Calu3 (cell line): ENCODE measurements around the gene RWDD1. TPM values are rescaled to one million over a fixed set of nuclear protein-coding genes. Genes with fewer than 3 reads are reported as not detected.

ENCODE experiments used
- BruUV-seq: library from RNA; stranded (reverse); fragments of 400-500 nt; replicated peaks from 2 replicates; lab custom pipeline; 2021; lab: Mats Ljungman, UMichigan
- CTCF ChIA-PET: fragments of 300-600 bp; sonication (Branson Sonifier 250); formaldehyde crosslinking; loops from one replicate; lab custom pipeline; 2022; ENCODE audit warnings: antibody characterized with exemption; lab: Charles Lee
- DNase-seq: peaks from one replicate; pipeline ENCODE4 v3.0.0; 2022
- H3K27ac Mint-ChIP-seq: one replicate; pipeline ENCODE4 v1.8.0; 2022; ENCODE audit warnings: mixed read lengths; ENCODE audit not compliant: unreplicated experiment
- H3K27me3 Mint-ChIP-seq: one replicate; pipeline ENCODE4 v1.8.0; 2022; ENCODE audit warnings: mixed read lengths; ENCODE audit not compliant: unreplicated experiment
- H3K36me3 Mint-ChIP-seq: one replicate; pipeline ENCODE4 v1.8.0; 2022; ENCODE audit warnings: mild to moderate bottlenecking, moderate library complexity, mixed read lengths; ENCODE audit not compliant: insufficient read depth, unreplicated experiment
- H3K4me1 Mint-ChIP-seq: one replicate; pipeline ENCODE4 v1.8.0; 2022; ENCODE audit warnings: mild to moderate bottlenecking, low read depth, mixed read lengths; ENCODE audit not compliant: unreplicated experiment
- H3K4me3 Mint-ChIP-seq: one replicate; pipeline ENCODE4 v1.8.0; 2022; ENCODE audit warnings: mild to moderate bottlenecking, low read depth, moderate library complexity, mixed read lengths; ENCODE audit not compliant: unreplicated experiment
- H3K9me3 Mint-ChIP-seq: one replicate; pipeline ENCODE4 v1.8.0; 2022; ENCODE audit warnings: low read depth, mixed read lengths; ENCODE audit not compliant: unreplicated experiment
- CTCF ChIP-seq: fragments of 200-600 bp; IDR thresholded peaks from one replicate; pipeline ENCODE4 v1.8.0; 2022; ENCODE audit warnings: antibody characterized with exemption; ENCODE audit not compliant: unreplicated experiment
- intact Hi-C: fragments of 100-400 bp; cut with micrococcal nuclease; formaldehyde crosslinking; loops from one replicate; pipeline ENCODE4 v1.10.0; 2022; ENCODE audit not compliant: unreplicated experiment
- total RNA-seq: library from RNA; stranded (reverse); gene quantifications from 2 replicates; pipeline ENCODE4 v1.2.3, GENCODE V29; 2022

The RWDD1 gene
- total RNA-seq, 1 experiment from 2014 or later = 29.5 TPM

DNA sequence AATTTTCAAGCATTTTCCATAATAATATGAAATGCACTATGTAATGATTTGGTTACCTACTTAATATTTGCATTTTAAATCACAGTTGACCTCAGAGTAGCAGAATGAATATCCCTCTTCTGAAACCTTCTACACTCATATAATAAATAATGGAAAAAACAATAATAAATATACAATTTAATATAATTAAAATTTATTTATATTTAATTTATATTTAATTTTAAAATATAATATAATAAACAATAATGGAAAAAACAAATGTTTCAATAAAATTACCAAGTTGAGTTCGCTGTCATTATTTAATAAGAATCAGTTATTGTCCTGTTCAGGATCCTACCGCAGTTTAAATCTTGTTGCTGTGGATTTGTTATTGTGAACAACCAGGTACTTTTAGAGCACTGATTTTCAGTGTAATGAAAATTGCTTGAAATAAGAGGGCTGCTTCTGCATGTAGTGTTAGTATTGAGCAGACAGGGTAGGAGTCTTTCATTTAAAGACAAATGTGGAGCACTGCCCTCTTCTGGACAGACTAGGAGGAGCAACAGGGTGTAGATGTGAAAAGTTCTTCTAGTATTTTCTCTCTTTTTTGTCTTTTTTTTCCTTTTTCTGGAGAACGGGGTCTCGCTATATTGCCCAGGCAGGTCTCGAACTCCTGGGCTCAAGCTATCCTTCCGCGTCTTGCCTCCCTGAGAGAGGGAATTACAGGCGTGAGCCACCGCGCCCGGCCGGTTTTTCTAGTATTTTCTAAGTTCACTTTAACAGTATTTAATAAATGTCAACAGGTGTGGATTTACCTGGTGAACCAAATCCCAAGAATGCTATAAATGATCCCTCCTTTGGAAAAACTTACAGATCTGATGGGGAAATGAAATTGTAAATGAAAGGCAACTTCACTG lies 39.4 kb upstream of the RWDD1 start:
- Mint-ChIP-seq H3K27ac (no peak overlapping the region), H3K9me3 (no peaks in the 10 kb centered on the region), H3K4me1 (peaks cover 15% of the 10 kb centered on the region), H3K27me3 (peaks cover 27% of the 10 kb centered on the region), H3K36me3 (no peaks in the 10 kb centered on the region), H3K4me3 (no peak overlapping the region)
- CTCF ChIA-PET = interaction anchor here (1.6 kb wide), 1 partner anchor 263 kb away, joined by 7 read pairs; no protein-coding TSS in a partner anchor
- intact Hi-C loops = loop anchor here (1.0 to 10.0 kb wide), 4 partner anchors 90 to 313 kb away; no protein-coding TSS in a partner anchor
- peak; percentile 47 for TF ChIP-seq CTCF
- peak; percentile 48 for DNase-seq
- BruUV-seq = no TSS peak

DNA sequence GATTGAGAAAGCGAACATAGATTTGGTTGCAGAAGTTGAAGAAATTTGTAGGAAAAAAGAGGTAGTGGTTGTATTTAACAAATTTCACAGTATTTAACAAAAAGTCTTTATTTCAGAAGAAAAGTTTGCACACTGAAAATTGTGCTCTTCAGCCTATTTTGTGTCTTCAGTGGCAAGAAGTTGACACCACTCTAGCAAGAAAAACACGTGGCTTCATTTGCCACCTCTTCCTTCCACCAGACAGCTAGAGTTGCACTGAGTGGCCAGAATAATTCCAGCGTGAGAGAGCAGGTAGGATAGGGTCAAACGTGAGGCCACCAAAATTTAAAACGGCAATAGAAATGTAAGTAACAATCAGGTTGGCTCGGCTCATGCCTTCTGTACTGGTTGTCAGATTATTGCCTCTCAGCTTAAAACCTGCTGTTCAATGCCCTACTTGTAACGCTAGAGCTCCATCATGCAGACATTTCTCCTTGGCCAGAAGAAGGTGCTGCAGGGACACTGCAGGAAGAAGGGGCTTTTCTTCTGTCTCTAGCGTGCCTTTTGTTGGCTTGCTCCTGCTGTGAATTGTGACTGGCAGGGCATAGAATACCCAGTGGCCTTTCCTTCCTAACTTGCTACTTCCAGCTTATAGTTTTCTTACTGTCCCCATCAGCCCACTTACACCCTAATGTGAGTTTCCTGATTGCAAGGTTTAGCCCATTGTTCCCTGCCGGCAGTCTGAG lies 37.9 kb upstream of the RWDD1 start:
- no peaks in the 10 kb centered on the region for H3K36me3 Mint-ChIP-seq
- H3K4me1 Mint-ChIP-seq = peaks cover 15% of the 10 kb centered on the region
- H3K27ac Mint-ChIP-seq = no peak overlapping the region
- no peaks in the 10 kb centered on the region for H3K9me3 Mint-ChIP-seq
- CTCF ChIA-PET = interaction anchor here (0.6 to 1.6 kb wide), 6 partner anchors 22 to 265 kb away, joined by 3 to 7 read pairs (median 4); partner anchors contain the start of gene CALHM5
- TF ChIP-seq CTCF = no peak
- H3K27me3 Mint-ChIP-seq = peaks cover 27% of the 10 kb centered on the region
- DNase-seq = no peak
- intact Hi-C loops = loop anchor here (5.0 to 10.0 kb wide), 3 partner anchors 91 to 311 kb away; no protein-coding TSS in a partner anchor
- no peak overlapping the region for H3K4me3 Mint-ChIP-seq
- BruUV-seq = no TSS peak

GRCh38 chr6:116535109-116535508 lies 36.2 kb upstream of the RWDD1 start:
- CTCF ChIA-PET = interaction anchor here (0.9 kb wide), 1 partner anchor 267 kb away, joined by 3 read pairs; no protein-coding TSS in a partner anchor
- no TSS peak for BruUV-seq
- H3K4me1 Mint-ChIP-seq = no peaks in the 10 kb centered on the region
- no peak for TF ChIP-seq CTCF
- H3K9me3 Mint-ChIP-seq = no peaks in the 10 kb centered on the region
- no peak overlapping the region for H3K4me3 Mint-ChIP-seq
- H3K27ac Mint-ChIP-seq = no peak overlapping the region
- intact Hi-C loops = loop anchor here (10.0 kb wide), 1 partner anchor 310 kb away; no protein-coding TSS in a partner anchor
- H3K27me3 Mint-ChIP-seq = peaks cover 16% of the 10 kb centered on the region
- DNase-seq = no peak
- no peaks in the 10 kb centered on the region for H3K36me3 Mint-ChIP-seq

DNA sequence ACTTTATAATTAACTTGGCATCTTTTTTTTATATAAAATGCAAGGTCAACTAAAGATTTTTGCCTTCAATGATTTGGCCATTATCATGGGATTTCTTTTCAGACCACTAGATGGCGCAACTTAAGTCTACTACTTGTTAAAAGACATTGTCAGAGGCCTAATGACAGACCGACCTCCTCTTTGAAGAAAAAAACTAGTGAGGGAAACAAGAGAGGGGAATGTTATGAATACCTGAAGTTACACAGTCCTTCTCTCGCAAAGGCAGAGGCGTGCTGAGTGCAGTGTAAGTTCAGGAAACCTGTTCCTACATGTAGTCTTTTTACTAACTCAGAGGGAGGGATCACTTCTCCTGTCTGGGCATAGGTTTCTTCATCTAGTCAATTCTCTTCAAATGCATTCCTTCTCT lies 35.1 kb upstream of the RWDD1 start:
- TF ChIP-seq CTCF = peak; percentile 53
- BruUV-seq = no TSS peak
- CTCF ChIA-PET = no interaction called here

More for the DNA sequence above, 35.1 kb upstream of the RWDD1 start:
- intact Hi-C loops = loop anchor here (1.0 to 10.0 kb wide), 3 partner anchors 25 to 309 kb away; no protein-coding TSS in a partner anchor
- Mint-ChIP-seq H3K9me3 (no peaks in the 10 kb centered on the region), H3K4me1 (no peaks in the 10 kb centered on the region), H3K27me3 (peaks cover 25% of the 10 kb centered on the region), H3K36me3 (no peaks in the 10 kb centered on the region), H3K4me3 (no peak overlapping the region), H3K27ac (no peak overlapping the region)
- peak; percentile 28 for DNase-seq
